ENCODE data around the gene RFX4. TPM values are rescaled to one million over a fixed set of nuclear protein-coding genes. Genes with fewer than 3 reads are reported as not detected.

The RFX4 gene
- total and polyA plus RNA-seq, 2 donors (not counting 3 experiments of a cell fraction or from before 2014, with no cell fraction given), result not detected

DNA sequence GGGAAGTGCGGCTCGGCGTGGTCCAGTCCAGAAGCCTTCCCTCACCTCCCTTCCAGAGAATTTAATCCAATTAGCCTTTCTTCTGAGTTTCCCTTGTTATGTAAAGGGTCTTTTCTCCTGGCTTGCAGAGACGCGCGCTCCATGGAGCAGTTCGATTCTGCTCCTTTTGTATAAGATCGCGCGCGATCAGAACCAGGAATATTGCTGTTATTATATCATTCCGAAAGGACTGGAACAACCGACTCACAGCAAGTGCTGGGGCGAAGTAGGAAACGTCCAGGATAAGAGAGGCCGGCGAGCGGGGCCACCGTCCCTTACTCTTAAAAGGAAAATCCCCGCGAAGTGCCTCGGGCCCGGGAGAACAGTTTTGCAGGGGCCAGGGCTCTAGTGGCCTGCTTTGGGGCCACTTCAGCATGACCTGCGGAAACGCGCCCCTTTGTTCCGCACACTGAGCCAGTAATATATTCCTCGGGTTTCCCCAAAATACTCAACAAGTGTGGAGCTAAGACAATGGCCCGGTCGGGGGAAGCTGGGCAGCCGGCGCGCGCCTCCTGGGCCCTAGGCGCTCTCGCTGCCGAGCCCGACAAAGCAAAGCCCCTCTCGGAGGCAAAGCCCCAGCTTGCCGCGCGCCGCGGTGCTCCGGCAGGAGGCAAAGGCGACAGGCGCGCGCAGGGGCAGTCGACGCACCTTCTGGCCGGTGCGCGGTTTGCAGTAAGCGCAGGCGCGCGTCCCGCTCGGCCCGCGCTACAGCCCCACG is 2.9 kb downstream of the RFX4 start:
- Histone ChIP-seq H3K79me2 (ENCODE audit: control insufficient read depth, insufficient read depth, low read length) (no peaks in the 10 kb centered on the region), H3K9ac (replicated peaks; ENCODE audit: extremely low read depth, insufficient read depth, low read length) (no peak overlapping the region), H3K36me3 (ENCODE audit: control insufficient read depth in 2 of 2, extremely low read depth in 1 of 2, insufficient read depth in 2 of 2, low read length in 2 of 2) (no peaks in the 10 kb centered on the region), H2AFZ (ENCODE audit: low read depth, low read length) (no peak overlapping the region), H3K4me3 (replicated peaks in 1 of 3; ENCODE audit: insufficient read depth in 1 of 3, low read depth in 1 of 3, low read length in 3 of 3) (no peak overlapping the region), H3K9me1 (replicated peaks; ENCODE audit: control insufficient read depth, extremely low read depth, insufficient read depth, low read length) (no peaks in the 10 kb centered on the region), H3K9me3 (replicated peaks; ENCODE audit: control insufficient read depth, insufficient read depth, low read length) (no peaks in the 10 kb centered on the region), H3K4me1 (ENCODE audit: control insufficient read depth, extremely low read depth, insufficient read depth, low read length) (no peaks in the 10 kb centered on the region), H3K4me2 (ENCODE audit: insufficient read depth, low read length) (no peak overlapping the region), H3K27me3 (ENCODE audit: control insufficient read depth in 2 of 2, insufficient read depth in 2 of 2, low read length in 2 of 2) (peaks cover 80 to 85% of the 10 kb centered on the region in 2 experiments), H4K20me1 (replicated peaks; ENCODE audit: control insufficient read depth, extremely low read depth, insufficient read depth, low read length) (no peaks in the 10 kb centered on the region), H3K27ac (ENCODE audit: insufficient read depth, low read depth, low read length) (no peak overlapping the region)
- TF ChIP-seq MYC (IDR thresholded peaks at IDR 0.05; ENCODE audit: low read depth, low read length) (no peak), EZH2 (IDR thresholded peaks at IDR 0.05; ENCODE audit: borderline replicate concordance, low read depth, low read length, severe bottlenecking) (peak; percentile 6)
- intact Hi-C loops (cut with micrococcal nuclease), result loop anchor here (10.0 kb wide), 1 partner anchor 329 kb away; no protein-coding TSS in a partner anchor
- CTCF ChIA-PET, result no interaction called here
- BruUV-seq (replicated peaks), result no TSS peak
- POLR2A ChIA-PET, result no interaction called here
- dilution Hi-C loops (cut with MboI; ENCODE audit: extremely low pct_ligation_motif_present, low sequenced_read_pairs), result no loop called here
- DNase-seq (ENCODE audit: low read depth, low spot score), result no peak
- FAIRE-seq, result no peak

DNA sequence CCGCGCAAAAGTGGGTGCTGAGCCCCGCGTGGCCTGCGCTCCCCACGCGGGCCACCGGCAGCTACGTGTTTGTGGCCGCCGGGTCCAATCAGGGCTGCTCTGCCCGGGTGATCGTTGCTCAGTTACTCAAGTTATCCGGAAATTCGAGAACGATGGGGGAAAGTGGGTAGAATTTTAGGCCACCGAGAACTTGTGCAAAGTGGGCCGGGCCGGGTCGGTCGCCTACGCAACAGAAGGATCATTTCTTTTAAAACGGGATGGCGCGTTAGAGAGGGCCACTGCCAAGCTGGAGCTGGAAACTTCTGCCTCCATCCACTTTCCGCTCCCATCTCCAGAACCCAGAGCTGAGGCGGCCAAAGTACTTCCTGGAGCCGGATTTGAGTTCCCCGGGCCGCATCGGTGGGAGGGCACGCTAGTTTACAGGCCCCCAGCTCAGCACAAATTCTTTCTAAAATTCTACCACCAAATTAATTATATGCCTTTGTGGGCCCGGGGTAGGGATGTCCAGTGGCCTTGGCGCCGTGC is 3.5 kb downstream of the RFX4 start:
- peaks cover 74 to 79% of the 10 kb centered on the region in 2 experiments for H3K27me3 ChIP-seq (ENCODE audit: control insufficient read depth in 2 of 2, insufficient read depth in 2 of 2, low read length in 2 of 2)
- H3K79me2 ChIP-seq (ENCODE audit: control insufficient read depth, insufficient read depth, low read length), result no peaks in the 10 kb centered on the region
- H2AFZ ChIP-seq (ENCODE audit: low read depth, low read length), result no peak overlapping the region
- no peak overlapping the region for H3K27ac ChIP-seq (ENCODE audit: insufficient read depth, low read depth, low read length)
- peak; percentile 62 for TF ChIP-seq EZH2 (IDR thresholded peaks at IDR 0.05; ENCODE audit: borderline replicate concordance, low read depth, low read length, severe bottlenecking)
- TF ChIP-seq, protein P1, sequence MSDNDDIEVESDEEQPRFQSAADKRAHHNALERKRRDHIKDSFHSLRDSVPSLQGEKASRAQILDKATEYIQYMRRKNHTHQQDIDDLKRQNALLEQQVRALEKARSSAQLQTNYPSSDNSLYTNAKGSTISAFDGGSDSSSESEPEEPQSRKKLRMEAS (IDR thresholded peaks at IDR 0.05; ENCODE audit: insufficient read depth, insufficient read length), result no peak
- no TSS peak for BruUV-seq (replicated peaks)
- H3K36me3 ChIP-seq (ENCODE audit: control insufficient read depth in 2 of 2, extremely low read depth in 1 of 2, insufficient read depth in 2 of 2, low read length in 2 of 2), result no peaks in the 10 kb centered on the region
- no peak for FAIRE-seq
- dilution Hi-C loops (cut with MboI; ENCODE audit: extremely low pct_ligation_motif_present, low sequenced_read_pairs), result no loop called here
- no peaks in the 10 kb centered on the region for H4K20me1 ChIP-seq (replicated peaks; ENCODE audit: control insufficient read depth, extremely low read depth, insufficient read depth, low read length)
- POLR2A ChIA-PET, result no interaction called here
- H3K9ac ChIP-seq (replicated peaks; ENCODE audit: extremely low read depth, insufficient read depth, low read length), result no peak overlapping the region
- CTCF ChIA-PET, result no interaction called here
- H3K9me3 ChIP-seq (replicated peaks; ENCODE audit: control insufficient read depth, insufficient read depth, low read length), result no peaks in the 10 kb centered on the region
- no peaks in the 10 kb centered on the region for H3K4me1 ChIP-seq (ENCODE audit: control insufficient read depth, extremely low read depth, insufficient read depth, low read length)
- no peak for DNase-seq (ENCODE audit: low read depth, low spot score)
- intact Hi-C loops (cut with micrococcal nuclease), result loop anchor here (10.0 kb wide), 1 partner anchor 328 kb away; no protein-coding TSS in a partner anchor
- H3K9me1 ChIP-seq (replicated peaks; ENCODE audit: control insufficient read depth, extremely low read depth, insufficient read depth, low read length), result no peaks in the 10 kb centered on the region
- no peak overlapping the region for H3K4me3 ChIP-seq (replicated peaks in 1 of 3; ENCODE audit: insufficient read depth in 1 of 3, low read depth in 1 of 3, low read length in 3 of 3)
- H3K4me2 ChIP-seq (ENCODE audit: insufficient read depth, low read length), result no peak overlapping the region

All from endothelial cell of umbilical vein (primary cell).